RWPE1 (cell line): ENCODE measurements around the gene SCYL1.
A peak's percentile ranks its signal among the peaks of the same experiment; 100 is the strongest.

Source experiments
- CTCF ChIA-PET: fragments of 350-600 bp; sonication (Branson Sonifier 250); formaldehyde crosslinking; extraction: SDS; loops from one replicate; lab custom pipeline; 2021; lab: Yijun Ruan, JAX
- POLR2A ChIA-PET: fragments of 400-600 bp; formaldehyde crosslinking; extraction: SDS; loops from one replicate; lab custom pipeline; 2020; ENCODE audit warnings: antibody characterized with exemption; ENCODE audit not compliant: low non-redundant PET; lab: Yijun Ruan, JAX
- DNase-seq: peaks from one replicate; pipeline ENCODE4 v3.0.0; 2012; ENCODE audit warnings: low spot score
- H3K27ac ChIP-seq: fragments of 450-650 bp; 2 replicates; pipeline ENCODE4 v1.5.1; 2017
- CTCF ChIP-seq: fragments of 450-650 bp; conservative IDR thresholded peaks from 2 replicates; pipeline ENCODE4 v1.5.1; 2017; ENCODE audit warnings: low read depth, mild to moderate bottlenecking

SCYL1 gene

GRCh38 chr11:65498727-65498976, 26.2 kb upstream of the SCYL1 start:
- TF ChIP-seq CTCF = no peak
- ChIA-PET POLR2A (interaction anchor here (0.7 to 4.8 kb wide), 7 partner anchors 9 to 79 kb away, joined by 3 to 34 read pairs (median 6); partner anchors contain the start of gene NEAT1), CTCF (interaction anchor here (1.2 kb wide), 1 partner anchor 82 kb away, joined by 4 read pairs; no protein-coding TSS in a partner anchor)
- H3K27ac ChIP-seq = peak overlapping the region; percentile 99
- DNase-seq = no peak

GRCh38 chr11:65498977-65499712, 25.7 kb upstream of the SCYL1 start, which contains the start of gene MALAT1:
MALAT1 (plus strand) TSS chr11:65499045.
- peak within 1 kb of the TSS; percentile 99 for H3K27ac ChIP-seq
- DNase-seq = peak; percentile 60
- POLR2A ChIA-PET = interaction anchor here (0.6 to 4.8 kb wide), 13 partner anchors 9 to 79 kb away, joined by 3 to 34 read pairs (median 4); partner anchors contain the start of gene NEAT1
- no peak for TF ChIP-seq CTCF
- CTCF ChIA-PET = interaction anchor here (1.2 to 1.8 kb wide), 2 partner anchors 20 to 82 kb away, joined by 4 read pairs; no protein-coding TSS in a partner anchor

- ChIA-PET CTCF (interaction anchor here (0.5 to 1.8 kb wide), 4 partner anchors 20 to 392 kb away, joined by 3 to 4 read pairs (median 4); no protein-coding TSS in a partner anchor), POLR2A (interaction anchor here (0.6 to 4.8 kb wide), 11 partner anchors 8 to 124 kb away, joined by 3 to 34 read pairs (median 4); no protein-coding TSS in a partner anchor)
- no peak for TF ChIP-seq CTCF
- H3K27ac ChIP-seq = peak overlapping the region; percentile 98
- DNase-seq = no peak
Observed at GRCh38 chr11:65499713-65500386, 25.0 kb upstream of the SCYL1 start.

GRCh38 chr11:65500387-65501185, 24.3 kb upstream of the SCYL1 start:
- H3K27ac ChIP-seq = peak overlapping the region; percentile 98
- ChIA-PET CTCF (interaction anchor here (0.5 to 1.8 kb wide), 4 partner anchors 11 to 393 kb away, joined by 3 to 4 read pairs (median 4); no protein-coding TSS in a partner anchor), POLR2A (interaction anchor here (0.7 to 4.8 kb wide), 7 partner anchors 7 to 125 kb away, joined by 3 to 34 read pairs (median 4); no protein-coding TSS in a partner anchor)
- no peak for TF ChIP-seq CTCF
- DNase-seq = no peak

GRCh38 chr11:65501186-65501471, 23.8 kb upstream of the SCYL1 start:
- CTCF ChIA-PET = no interaction called here

More at GRCh38 chr11:65501186-65501471, 23.8 kb upstream of the SCYL1 start:
- no peak for TF ChIP-seq CTCF
- POLR2A ChIA-PET = no interaction called here
- no peak for DNase-seq
- no peak overlapping the region for H3K27ac ChIP-seq
